HCT116 (cell line): Measurements from ENCODE around the gene TANGO6.

ENCODE experiments used
- CBX3 ChIP-seq: IDR thresholded peaks from 2 replicates; pipeline ENCODE4 v1.6.1; 2012; ENCODE audit warnings: low read depth
- EGR1 ChIP-seq: IDR thresholded peaks from 2 replicates; pipeline ENCODE4 v1.6.1; 2012; ENCODE audit warnings: low read depth
- ELF1 ChIP-seq: IDR thresholded peaks from 2 replicates; pipeline ENCODE4 v1.6.1; 2012; ENCODE audit warnings: low read depth, borderline replicate concordance
- FOSL1 ChIP-seq: IDR thresholded peaks from 2 replicates; pipeline ENCODE4 v1.6.1; 2012; ENCODE audit warnings: low read depth
- POLR2AphosphoS5 ChIP-seq: IDR thresholded peaks from 2 replicates; pipeline ENCODE4 v1.6.1; 2011; ENCODE audit warnings: mild to moderate bottlenecking, low read depth, low read length, moderate library complexity
- RAD21 ChIP-seq: IDR thresholded peaks from 2 replicates; pipeline ENCODE4 v1.6.1; 2012; ENCODE audit warnings: low read depth, mild to moderate bottlenecking
- TF ChIP-seq, protein P1 (sequence below), 3 experiments: fragments of 200-600 bp in 1 of 3; sonication (generic) in 1 of 3; IDR thresholded peaks in 2 of 3; conservative IDR thresholded peaks in 1 of 3; 2 replicates each; pipeline ENCODE4 v1.5.1; 2012 to 2017; ENCODE audit warnings: low read depth in 2 of 3, low read length in 2 of 3, antibody characterized with exemption in 1 of 3, borderline replicate concordance in 1 of 3, control low read depth in 1 of 3, mild to moderate bottlenecking in 1 of 3, mixed read lengths in 1 of 3, mixed run types in 1 of 3, moderate library complexity in 1 of 3; ENCODE audit not compliant: insufficient read depth in 1 of 3

DNA sequence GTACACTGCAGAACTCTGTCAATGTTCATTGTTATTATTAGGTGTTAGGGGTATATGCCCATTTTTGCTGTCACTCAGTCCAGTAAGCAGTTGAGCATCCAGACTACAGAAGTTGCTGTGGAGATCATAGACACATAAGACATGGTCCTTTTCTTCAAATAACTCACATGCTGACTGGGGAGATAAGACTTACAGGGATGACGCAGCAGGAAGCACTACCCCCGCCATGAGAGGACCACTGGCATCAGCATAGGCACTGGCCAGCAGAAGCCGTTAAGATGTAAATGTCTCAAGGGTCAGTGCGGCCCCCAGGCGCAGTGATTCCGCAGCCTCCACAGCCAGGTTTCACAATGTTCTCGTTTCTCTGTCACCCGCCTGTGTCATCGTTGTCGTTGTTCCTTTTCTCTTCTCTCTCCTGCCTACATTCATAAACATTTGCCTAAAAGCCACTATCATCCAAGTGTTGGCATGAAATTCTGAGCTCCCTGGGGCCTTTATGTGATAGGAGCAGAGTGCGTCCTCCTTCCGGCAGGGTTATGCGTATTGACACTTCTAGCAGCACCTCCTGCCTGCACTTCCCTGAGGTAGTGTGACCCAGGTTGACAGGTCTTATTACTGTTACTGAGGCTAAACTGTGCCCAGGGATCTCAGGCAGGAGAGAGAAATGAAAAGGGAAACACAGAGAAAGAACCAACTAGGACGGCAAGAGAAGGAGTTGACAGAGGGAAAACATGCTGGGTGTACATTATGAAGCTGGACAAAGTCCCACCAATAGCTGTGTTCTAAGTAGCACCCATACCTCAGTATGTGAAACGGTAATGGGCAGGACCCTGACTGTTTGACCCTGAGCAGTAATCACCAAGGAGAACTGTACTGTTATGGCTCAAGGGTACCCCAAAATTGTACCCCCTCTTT, 17.9 kb downstream of the TANGO6 start:
- TF ChIP-seq CBX3 (no peak), EGR1 (no peak), POLR2AphosphoS5 (no peak), ELF1 (no peak), FOSL1 (no peak), RAD21 (no peak)
- TF ChIP-seq, protein P1, sequence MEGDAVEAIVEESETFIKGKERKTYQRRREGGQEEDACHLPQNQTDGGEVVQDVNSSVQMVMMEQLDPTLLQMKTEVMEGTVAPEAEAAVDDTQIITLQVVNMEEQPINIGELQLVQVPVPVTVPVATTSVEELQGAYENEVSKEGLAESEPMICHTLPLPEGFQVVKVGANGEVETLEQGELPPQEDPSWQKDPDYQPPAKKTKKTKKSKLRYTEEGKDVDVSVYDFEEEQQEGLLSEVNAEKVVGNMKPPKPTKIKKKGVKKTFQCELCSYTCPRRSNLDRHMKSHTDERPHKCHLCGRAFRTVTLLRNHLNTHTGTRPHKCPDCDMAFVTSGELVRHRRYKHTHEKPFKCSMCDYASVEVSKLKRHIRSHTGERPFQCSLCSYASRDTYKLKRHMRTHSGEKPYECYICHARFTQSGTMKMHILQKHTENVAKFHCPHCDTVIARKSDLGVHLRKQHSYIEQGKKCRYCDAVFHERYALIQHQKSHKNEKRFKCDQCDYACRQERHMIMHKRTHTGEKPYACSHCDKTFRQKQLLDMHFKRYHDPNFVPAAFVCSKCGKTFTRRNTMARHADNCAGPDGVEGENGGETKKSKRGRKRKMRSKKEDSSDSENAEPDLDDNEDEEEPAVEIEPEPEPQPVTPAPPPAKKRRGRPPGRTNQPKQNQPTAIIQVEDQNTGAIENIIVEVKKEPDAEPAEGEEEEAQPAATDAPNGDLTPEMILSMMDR (IDR thresholded peaks at IDR 0.05 in 2 of 3, conservative IDR thresholded peaks at IDR 0.05 in 1 of 3; ENCODE audit: borderline replicate concordance in 1 of 3, insufficient read depth in 1 of 3, low read depth in 2 of 3, low read length in 2 of 3): no peak
